ENCODE results near the gene RNF121.

DNA sequence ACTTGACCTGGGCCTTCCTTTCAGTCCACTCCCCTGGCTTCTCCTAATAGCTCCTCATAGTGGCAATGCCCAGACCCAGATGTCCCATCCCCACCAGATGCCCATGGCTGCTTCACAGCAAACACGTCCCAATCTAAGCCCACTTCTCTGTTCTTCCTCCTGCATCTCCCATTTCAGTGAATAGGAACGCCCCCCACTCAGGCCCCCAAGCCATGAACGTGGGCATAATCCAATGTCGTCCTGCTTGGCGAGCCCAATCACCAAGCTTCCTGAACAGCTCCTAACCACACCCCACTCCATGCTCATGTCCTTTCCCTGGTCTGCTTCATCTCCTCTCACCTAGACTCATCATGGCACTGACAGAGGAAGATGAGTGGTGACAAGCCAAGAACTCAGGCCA lies 78.7 kb downstream of the RNF121 start:
- TF ChIP-seq SUZ12 (IDR thresholded peaks at IDR 0.05) (no peak), FOXA1 (IDR thresholded peaks at IDR 0.05) (no peak), BHLHE40 (IDR thresholded peaks at IDR 0.05; ENCODE audit: borderline replicate concordance) (no peak), SP1 (IDR thresholded peaks at IDR 0.05) (no peak), HDGF (IDR thresholded peaks at IDR 0.05; ENCODE audit: borderline replicate concordance) (no peak), CTBP1 (IDR thresholded peaks at IDR 0.05; ENCODE audit: borderline replicate concordance) (no peak), ARNT (IDR thresholded peaks at IDR 0.05) (no peak), FOXK2 (IDR thresholded peaks at IDR 0.05) (no peak)

Data from HEK293T (cell line).